Hematopoietic multipotent progenitor cell (in vitro differentiated cells): ENCODE data around the gene OGFR. TPM values are rescaled to one million over a fixed set of nuclear protein-coding genes. Genes with fewer than 3 reads are reported as not detected.

Experiments used
- DNase-seq, 3 donors: peaks; one replicate each; pipeline ENCODE4 v3.0.0-alpha.2; 2011 to 2015; ENCODE audit warnings: low read depth in 2 of 3, low spot score in 2 of 3
- total RNA-seq: library from RNA; depleted of rRNA; stranded (reverse); fragments of >200 nt; gene quantifications from one replicate; pipeline ENCODE4 v1.2.3, GENCODE V29; 2012

OGFR gene
- total RNA-seq, 1 donor, result 55.7 TPM

DNA sequence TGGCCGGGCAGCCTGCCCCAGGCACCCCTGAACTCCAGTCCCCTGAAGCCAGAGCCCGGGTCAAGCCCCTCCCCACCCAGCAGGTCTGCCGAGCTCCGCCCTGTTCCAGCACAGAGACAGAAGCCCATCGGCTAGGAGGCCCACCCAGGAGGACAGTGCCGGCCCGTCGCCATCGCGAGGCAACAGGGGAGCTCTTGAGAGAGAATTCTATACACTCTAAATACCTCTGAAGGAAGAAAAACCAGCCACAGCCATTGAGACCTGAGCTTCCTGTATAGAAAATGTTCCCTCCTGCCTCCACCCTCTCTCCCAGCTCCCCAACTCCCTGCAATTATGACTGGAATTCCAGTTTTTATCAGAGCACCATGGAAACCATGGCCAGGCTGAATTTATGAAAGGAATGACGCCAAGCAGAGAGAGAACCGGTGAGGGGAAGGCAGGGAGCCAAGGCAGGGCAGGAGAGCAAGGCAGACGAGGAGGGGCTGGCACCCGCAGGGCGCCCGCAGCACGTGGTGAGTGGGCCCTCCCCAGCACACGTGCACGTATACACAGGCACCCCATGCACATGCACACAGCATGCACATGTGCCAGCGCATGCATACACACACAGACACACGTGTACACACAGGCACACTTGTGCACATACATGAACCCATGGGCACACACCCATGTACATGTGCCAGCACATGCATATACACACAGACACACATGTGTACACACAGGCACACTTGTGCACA, 35.9 kb upstream of the OGFR start:
- no peak for DNase-seq

DNA sequence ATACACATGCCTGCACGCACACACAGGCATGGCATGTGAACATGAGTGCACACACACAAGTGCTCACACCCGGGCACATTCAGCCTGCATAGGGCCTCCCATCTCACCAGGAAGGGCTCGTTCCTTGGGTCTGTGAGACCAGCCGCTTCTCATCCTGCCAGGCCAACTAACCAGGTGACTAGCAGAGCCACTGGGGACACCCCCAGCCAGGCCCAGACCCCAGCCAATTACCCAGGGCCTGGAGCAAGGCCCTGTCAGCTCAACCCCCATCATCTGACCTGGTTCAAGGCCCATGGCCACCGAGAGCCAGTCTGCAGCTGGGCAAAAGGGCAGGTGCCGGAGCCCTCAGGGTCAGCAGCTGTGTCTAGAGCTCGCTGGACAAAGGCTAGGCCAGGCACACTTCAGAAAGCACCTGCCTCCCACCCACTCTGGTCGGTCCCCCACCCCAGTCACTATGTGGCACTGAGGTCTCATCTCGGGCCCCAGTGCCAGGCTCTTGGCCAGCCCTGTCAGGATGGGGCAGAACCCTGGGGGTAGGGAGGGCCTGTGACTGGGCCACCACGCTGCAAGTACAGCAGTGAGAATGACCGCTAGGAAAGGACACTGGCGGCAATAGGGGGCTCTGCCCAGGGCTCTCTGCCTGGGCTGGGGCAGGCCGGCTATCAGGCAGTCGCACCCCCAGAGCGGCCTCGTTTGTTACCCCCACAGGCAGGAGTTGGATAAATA, 35.1 kb upstream of the OGFR start:
- DNase-seq, result no peak

DNA sequence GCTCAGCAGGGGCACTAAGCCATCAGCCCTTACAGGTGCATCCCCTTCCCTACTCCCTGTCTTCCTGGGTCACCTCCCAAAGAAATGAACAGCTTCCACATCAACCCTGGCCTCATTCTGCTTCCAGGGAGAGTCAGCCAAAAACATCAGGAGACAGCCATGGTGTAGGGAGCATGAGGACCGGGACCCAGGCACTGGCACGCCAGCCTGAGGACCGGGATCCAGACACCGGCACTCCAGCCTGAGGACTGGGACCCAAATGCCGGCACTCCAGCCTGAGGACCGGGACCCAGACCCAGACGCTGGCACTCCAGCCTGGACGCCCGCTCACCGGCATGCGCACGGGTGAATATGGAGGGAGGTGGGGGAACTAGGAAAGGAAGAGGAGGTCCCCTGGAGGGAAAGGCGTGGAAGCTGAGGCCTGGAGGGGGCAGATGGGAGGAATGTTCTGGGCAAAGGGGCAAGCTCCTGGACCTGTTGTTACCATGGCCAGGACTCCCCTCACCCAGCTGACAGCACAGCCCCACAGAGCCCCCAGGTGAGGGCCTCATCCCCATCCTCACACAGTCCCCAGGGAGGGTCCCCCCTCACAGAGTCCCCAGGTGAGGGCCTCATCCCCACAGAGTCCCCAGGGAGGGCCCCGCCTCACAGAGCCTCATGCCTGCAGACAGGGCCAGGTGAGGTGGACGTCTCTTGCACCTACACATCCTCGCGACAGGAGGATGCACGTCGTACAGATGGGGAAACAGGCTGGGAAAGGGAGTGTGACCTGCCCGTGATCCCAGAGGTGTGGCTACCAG, 34.3 kb upstream of the OGFR start:
- no peak for DNase-seq

DNA sequence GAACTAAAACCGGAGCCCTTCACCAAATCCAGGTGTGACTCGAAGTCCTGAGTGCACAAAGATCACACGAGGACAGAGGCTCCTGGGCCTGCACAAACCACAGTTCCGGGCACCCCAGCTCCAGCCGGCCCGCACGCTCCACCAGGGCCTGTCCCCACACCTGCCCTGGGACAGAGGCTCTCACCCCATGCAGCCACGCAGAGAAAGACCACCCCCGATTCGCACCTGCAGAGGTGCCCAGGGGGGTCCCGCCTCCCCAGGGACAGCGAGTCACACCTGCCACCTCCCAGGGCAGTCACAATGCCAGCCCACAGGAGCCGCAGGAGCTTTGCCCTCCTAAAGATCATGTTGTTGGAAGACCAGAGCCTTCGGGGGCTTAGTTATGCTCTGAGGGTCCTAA, 33.7 kb upstream of the OGFR start:
- DNase-seq, result no peak

DNA sequence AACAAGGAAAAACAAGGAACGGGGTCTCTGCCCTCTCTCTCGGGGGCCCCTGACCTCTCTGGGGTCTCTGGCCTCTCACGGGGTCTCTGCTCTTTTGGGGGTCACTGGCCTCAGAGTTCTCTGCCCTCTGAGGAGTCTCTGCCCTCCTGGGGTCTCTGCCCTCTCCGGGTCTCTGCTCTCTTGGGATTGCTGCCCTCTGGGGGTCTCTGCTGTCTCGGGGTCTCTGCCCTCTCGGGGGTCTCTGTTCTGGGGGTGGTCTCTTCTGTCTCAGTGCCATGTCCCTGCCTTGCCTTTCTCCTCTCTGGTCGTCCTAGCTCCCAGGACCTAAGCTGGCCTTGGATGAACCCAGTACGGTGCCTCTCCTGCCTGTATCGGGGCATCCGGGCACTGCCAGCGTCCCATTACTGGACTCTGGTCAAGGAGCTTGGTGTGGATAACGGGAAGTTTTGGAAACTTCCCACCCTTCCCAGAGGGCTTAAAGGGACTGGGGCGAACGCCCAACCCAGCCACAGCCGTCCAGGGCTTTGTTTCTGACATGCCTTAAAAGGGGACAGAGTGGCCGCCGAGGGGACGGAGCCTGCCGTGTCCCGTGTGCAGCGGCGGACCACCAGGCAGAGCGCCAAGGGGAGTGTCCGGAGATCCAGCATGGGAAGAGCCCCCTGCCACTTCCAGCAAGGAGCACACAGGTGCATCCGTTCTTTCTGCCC, 33.1 kb upstream of the OGFR start:
- DNase-seq, result no peak

DNA sequence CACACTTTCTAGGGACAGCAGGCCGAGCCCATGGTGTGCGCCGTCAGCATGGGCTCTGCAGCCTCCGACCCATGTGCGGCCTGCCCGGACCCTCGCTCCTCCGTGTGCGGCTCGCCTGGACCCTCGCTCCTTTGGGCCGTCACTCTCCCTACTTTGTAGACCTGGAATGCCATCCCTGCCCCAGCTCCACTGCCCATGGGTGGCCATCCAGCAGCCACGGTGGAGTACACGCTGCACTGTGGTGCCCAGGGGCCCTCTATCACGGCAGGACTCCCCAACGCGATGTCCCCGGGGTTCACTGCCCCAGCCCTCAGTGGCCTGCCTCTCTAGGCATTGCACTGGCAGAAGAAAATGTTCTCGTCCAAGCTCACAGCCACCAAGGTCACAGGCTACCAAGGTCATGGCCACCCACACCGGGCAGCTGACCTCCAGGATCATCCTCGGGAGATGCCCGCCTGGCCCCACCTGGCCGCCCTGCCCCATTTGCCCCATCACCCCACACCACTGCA, 32.5 kb upstream of the OGFR start:
- no peak for DNase-seq

DNA sequence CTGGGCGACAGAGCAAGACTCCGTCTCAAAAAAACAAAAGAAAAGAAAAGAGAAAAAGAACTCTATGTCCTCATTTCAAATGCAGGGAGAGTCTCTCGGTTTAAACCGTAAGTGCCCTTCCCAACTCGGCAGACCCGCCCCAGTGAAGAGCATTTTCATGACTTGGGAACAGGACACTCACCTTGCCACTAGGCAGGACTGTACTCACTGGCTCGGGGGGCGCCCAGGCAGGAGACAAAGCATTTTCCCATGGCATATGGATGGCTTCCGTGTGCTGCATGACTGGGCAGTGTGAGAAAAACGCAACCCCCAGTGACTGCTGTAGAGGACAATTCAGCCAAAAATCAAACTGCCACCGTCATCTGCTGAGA, 32.0 kb upstream of the OGFR start:
- DNase-seq, result no peak

DNA sequence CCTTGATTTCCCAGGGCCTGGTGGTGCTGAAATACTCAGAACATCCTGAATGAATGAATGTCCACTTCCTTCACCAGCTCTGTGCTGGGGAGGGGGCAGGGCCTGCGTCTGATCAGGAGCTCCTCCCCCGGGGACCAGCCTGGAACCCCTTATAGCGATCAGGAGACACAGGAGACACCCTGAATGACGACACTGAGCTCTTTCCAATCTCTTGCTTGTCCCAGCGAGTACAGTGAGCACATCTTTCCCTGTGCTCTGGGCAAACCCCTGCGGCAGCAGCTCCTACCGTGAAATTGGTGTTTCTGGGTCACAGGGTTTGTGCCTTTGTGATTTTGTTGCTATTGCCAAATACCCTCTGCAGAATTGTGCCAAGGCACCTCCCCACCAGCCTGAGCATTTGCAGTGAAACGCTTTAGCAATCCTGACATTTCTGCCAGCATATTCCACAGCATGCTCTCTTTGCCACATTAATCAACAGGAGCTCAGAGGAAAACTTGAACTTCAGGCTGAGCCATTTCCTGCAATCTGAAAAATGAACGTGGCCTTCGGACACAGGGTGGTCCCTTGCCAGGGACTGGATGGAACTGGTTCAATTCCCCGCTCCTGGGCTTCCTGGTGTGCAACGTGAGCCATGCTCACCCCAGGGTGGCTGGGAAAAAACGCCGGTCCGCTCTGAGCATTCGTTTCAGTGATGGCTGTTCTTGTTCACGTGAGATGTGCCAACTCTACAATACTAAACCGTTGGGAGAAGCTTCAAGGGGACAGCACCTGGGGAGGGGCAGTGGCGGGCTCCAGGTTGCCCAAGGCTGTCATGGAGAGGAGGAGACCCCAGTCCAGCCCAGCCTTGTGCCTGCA, 31.4 kb upstream of the OGFR start:
- DNase-seq, result no peak

DNA sequence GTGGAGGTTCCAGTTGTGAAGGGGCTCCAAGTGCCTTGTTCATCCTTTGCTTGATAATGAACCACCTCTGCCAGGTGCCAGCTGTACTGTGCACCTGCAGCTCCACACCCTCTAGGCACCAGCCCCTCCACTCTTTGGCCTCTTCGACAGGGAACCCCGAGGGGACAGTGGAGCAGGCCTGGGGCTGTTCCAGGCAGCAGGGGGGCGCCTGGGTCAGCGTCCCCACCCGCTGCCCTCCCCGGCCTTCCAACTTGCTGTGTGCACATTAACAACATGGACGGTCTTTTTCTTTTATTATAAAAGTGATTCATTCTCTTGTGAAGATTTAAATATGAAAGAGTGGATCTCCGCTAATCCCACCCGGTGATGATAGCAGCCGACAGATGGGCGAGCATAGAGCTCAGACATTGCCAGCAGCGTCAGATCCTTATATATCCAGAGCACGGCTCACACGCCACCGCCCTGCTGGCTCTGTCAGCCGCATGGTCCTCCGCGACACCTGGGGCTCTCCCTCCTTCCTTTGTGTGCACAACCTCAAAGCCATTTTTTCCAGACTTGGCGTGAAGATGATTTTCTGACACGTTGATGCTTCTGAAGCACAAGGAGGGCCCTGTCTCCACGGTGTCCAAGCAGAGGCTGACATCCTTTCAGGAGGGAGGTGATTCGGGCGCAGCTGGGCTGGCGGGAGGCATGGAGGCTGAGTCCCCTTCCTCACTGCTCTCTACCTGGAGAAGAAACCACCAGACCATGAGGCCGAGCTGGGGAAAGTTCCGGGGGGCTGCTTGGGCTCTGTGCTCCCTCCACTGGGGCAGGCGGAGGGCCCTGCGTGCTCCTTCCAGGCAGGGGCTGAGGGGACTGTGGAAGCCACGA, 30.6 kb upstream of the OGFR start:
- DNase-seq, result no peak

DNA sequence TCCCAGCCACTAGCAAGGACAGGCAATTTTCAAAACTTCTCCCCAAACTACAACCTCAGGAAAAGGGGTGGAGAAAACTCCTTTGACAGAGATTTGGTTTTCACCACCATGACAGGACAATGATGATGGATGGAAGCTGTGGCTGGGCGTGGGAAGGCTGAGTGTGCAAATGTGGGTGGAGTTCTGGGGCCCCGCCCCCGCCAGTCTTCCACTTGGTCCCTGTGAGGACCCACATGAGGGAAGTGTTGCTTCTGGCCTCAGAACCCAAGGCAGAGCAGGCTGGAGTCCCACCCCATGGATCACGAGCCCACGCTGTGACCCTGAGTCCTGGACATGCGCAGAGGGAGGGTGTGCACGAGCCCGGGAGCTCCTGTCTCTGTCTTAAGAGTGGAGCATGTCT, 29.9 kb upstream of the OGFR start:
- DNase-seq, result no peak

DNA sequence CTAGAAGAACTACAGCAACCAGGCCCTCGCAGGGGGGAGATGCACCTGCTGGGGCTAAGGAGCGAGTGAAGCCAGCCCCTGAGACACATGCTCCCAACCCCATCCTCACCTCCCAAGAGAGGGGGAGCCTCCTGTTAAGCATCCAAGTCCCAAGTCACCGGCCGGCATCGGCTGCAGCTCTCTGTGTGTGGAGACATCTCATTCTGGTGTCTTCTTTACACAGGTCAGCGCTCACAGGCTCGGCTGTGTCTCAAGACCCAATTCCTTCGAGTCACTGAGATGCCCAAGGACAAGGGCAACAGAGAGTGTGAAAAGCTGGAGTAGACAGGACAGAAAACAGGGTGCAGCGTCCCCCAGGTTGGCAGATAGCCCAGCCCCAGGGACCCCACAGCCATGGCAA, 29.4 kb upstream of the OGFR start:
- DNase-seq, result no peak

DNA sequence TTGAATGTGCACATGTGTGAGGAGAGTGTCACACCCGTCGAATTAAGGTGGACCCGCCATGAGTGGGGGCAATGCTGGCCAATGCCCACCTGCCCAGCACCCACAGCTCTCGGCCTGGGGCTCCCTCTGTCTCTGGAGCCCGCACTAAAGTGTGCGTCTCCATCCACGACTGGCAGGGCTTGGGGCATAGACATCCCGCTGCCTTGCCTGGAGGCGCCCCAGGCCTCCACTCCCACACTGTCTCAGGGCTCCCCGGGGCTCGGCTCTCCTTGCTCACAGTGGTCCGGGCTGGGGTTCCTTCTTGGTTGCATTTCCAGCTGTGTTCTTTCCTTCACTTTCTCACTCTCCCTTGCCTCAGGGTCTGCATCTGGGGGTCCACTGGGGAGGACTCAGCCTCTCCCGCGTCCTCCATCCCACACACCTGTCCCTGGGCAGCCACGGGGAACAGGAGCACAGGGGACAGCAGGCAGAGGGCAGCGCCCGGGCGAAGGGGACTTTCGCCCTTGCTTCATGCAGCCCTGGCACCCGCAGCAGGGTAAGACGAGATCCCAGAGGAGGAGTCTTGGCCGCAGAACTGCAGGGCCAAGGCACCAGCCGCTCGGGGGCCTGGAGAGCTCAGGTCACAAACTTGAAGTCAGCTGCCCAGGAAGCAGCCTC, 28.5 kb upstream of the OGFR start:
- no peak for DNase-seq

DNA sequence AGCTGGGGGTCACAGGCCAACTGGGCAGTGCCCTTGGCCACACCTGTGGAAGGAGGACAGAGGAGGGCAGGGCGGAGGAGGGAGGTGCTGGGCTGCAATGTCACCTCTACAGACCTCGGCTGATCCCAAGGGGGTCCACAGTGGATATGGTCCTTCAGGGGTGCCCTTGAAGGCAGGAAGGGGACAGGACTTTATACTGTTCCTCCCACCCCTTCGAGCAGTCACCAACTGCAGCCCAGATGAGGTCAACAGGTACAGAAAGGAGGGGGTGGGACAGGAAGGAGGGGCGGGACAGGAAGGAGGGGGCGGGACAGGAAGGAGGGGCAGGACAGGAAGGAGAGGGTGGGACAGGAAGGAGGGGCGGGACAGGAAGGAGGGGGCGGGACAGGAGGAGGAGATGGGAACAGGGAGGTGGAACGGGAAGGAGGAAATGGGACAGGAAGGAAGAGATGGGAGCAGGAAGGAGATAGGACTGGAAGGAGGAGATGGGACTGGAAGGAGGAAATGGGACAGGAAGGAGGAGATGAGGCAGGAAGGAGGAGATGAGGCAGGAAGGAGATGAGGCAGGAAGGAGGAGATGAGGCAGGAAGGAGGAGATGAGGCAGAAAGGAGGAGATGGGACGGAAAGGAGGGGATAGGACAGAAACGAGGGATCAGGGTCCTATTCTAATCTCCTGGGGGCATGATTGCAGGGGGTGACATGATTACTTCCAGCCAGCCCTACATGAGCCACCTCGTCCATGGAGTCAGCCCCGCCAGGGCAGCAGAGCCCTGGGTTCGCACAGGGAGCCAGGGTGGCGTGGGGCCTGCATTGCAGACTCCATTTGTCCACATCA, 27.7 kb upstream of the OGFR start:
- DNase-seq, result no peak

DNA sequence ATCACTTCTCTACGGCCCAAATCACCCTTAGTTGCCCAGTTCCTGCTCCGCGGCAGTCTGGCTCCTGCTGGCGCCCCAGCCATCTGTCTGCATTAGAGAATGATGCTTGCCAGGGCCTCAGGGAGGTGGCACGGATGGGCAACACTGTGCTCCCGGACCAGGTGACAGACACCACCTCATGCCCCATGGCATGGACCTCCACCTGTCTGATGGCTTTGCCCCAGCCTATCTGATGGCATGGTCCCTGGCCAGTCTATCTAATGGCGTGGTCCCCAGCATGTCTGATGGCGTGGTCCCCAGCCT, 27.2 kb upstream of the OGFR start:
- DNase-seq, result no peak

DNA sequence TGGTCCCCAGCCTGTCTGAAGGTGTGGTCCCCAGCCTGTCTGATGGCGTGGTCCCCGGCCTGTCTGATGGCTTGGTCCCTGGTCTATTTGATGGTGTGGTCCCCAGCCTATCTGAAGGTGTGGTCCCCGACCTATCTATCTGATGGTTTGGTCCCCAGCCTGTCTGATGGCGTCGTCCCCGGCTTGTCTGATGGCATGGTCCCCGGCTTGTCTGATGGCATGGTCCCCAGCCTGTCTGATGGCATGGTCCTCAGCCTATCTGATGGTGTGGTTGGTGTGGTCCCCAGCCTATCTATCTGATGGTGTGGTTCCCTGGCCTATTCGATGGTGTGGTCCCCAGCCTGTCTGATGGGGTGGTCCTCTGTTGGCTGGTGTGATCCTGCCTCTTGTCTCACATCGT, 26.6 kb upstream of the OGFR start:
- DNase-seq, result no peak

DNA sequence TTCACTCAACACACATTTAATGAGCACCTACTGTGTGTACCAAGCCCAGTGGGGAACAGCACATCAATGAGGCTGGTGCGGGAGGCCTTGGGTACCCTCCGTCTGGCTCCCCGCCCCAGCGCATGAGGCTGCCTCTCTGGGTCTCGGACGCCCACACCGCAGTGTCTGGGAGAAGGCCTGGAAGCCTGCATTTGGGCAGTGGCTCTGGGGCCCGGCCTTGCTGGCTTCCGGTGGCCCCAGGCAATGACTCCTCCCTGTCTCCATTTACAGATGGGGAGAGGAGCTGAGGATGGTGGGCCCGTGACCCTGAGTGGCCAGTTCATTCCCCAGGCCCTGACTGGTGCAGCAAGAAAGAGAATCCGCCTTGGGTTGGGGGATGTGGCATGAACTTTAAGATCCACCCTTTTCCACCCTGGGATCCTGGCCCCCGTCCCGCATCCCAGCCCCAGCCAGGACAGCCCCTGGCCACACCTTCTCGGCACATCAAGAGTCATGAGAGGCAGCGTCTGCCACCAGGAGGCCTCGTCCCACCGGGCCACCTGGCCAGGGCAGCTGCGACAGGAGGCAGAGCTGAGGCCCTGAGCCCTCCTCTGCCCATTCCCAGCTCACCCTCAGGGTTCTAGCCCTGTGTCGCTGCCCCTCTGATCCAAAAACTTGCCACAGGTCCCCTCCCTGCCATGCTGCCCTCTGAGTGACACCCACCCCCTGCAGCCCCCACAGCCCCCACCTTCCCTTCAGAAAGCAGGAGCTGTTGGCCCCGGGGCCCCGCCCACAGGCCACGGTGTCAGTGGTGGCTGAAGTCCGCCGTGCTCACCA, 25.8 kb upstream of the OGFR start:
- no peak for DNase-seq

DNA sequence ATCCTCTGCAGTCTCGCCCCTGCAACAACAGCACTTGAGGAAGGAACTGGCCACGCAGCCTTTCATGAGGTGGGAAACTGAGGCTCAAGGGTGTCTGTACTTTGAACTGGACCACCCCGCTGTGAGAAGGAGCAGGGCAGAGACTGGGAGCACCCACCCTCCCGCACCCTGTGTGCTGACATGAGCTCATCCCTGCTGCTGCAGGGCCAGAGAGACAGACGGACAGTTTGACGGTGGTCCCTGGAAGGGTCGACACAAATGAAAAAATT, 25.3 kb upstream of the OGFR start:
- no peak for DNase-seq
